Calu3 (cell line): ENCODE measurements around the gene PDE10A. TPM values are rescaled to one million over a fixed set of nuclear protein-coding genes. Genes with fewer than 3 reads are reported as not detected.
A peak's percentile ranks its signal among the peaks of the same experiment; 100 is the strongest.
"Not testable (repeated sequence)": the region's sequence is repeated elsewhere in the genome, so short reads cannot be mapped to it uniquely, and the experiment has no call there.

Experiments
- BruUV-seq: library from RNA; stranded (reverse); fragments of 400-500 nt; replicated peaks from 2 replicates; lab custom pipeline; 2021; lab: Mats Ljungman, UMichigan
- CTCF ChIA-PET: fragments of 300-600 bp; sonication (Branson Sonifier 250); formaldehyde crosslinking; loops from one replicate; lab custom pipeline; 2022; ENCODE audit warnings: antibody characterized with exemption; lab: Charles Lee
- DNase-seq: peaks from one replicate; pipeline ENCODE4 v3.0.0; 2022
- H3K27ac Mint-ChIP-seq: one replicate; pipeline ENCODE4 v1.8.0; 2022; ENCODE audit warnings: mixed read lengths; ENCODE audit not compliant: unreplicated experiment
- H3K27me3 Mint-ChIP-seq: one replicate; pipeline ENCODE4 v1.8.0; 2022; ENCODE audit warnings: mixed read lengths; ENCODE audit not compliant: unreplicated experiment
- H3K36me3 Mint-ChIP-seq: one replicate; pipeline ENCODE4 v1.8.0; 2022; ENCODE audit warnings: mild to moderate bottlenecking, moderate library complexity, mixed read lengths; ENCODE audit not compliant: insufficient read depth, unreplicated experiment
- H3K4me1 Mint-ChIP-seq: one replicate; pipeline ENCODE4 v1.8.0; 2022; ENCODE audit warnings: mild to moderate bottlenecking, low read depth, mixed read lengths; ENCODE audit not compliant: unreplicated experiment
- H3K4me3 Mint-ChIP-seq: one replicate; pipeline ENCODE4 v1.8.0; 2022; ENCODE audit warnings: mild to moderate bottlenecking, low read depth, moderate library complexity, mixed read lengths; ENCODE audit not compliant: unreplicated experiment
- H3K9me3 Mint-ChIP-seq: one replicate; pipeline ENCODE4 v1.8.0; 2022; ENCODE audit warnings: low read depth, mixed read lengths; ENCODE audit not compliant: unreplicated experiment
- intact Hi-C: fragments of 100-400 bp; cut with micrococcal nuclease; formaldehyde crosslinking; loops from one replicate; pipeline ENCODE4 v1.10.0; 2022; ENCODE audit not compliant: unreplicated experiment
- total RNA-seq: library from RNA; stranded (reverse); gene quantifications from 2 replicates; pipeline ENCODE4 v1.2.3, GENCODE V29; 2022
- TF ChIP-seq, protein P1 (sequence below): fragments of 200-600 bp; IDR thresholded peaks from one replicate; pipeline ENCODE4 v1.8.0; 2022; ENCODE audit warnings: antibody characterized with exemption; ENCODE audit not compliant: unreplicated experiment

PDE10A gene
- total RNA-seq, 1 experiment from 2014 or later, result 22.5 TPM

DNA sequence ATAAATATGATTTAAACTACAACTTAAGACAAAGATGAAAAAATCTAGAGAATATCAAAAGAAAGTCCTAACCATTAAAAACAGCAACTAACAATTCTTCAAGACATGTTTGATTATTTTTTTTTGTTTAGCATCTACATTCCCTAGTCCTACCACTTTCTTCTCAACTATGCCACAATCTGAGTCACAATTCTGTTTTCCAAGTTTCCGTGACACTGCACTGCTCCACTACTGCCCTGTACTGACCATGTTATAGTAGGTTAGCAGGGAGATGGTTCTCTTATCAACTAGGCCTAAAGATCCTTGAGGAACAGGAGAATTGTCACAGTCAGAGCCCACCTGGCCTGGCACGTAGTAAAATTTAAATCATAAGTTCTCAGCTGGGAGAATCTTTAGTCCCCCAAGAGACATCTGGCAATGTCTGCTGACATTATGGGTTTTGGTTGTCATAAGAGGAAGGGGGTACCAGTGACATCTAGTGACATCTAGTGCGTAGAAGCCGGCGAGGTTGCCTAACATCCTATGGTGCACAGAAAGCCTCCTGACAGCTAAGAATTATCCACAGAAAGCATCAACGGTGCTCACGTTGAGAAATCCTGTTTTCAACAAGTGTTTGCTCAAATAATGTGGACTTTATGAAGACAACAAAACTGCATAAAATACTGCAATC, 100.5 kb downstream of the PDE10A start:
- Mint-ChIP-seq H3K27ac (no peak overlapping the region), H3K4me3 (no peak overlapping the region)

DNA sequence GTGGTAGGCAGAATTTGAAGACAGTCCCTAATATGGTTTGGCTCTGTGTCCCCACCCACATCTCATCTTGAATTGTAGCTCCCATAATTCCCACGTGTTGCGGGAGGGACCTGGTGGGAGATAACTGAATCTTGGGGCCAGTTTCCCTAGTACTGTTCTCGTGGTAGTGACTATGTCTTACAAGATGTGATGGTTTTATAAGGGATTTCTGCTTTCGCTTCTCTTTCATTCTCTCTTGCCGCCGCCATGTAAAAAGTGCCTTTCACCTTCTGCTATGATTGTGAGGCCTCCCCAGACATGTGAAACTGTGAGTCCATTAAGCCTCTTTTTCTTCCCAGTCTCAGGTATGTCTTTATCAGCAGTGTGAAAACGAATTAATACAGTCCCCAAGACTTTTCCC, 103.4 kb downstream of the PDE10A start:
- CTCF ChIA-PET, result no interaction called here
- peak overlapping the region; percentile 36 for H3K27ac Mint-ChIP-seq
- TF ChIP-seq, protein P1, sequence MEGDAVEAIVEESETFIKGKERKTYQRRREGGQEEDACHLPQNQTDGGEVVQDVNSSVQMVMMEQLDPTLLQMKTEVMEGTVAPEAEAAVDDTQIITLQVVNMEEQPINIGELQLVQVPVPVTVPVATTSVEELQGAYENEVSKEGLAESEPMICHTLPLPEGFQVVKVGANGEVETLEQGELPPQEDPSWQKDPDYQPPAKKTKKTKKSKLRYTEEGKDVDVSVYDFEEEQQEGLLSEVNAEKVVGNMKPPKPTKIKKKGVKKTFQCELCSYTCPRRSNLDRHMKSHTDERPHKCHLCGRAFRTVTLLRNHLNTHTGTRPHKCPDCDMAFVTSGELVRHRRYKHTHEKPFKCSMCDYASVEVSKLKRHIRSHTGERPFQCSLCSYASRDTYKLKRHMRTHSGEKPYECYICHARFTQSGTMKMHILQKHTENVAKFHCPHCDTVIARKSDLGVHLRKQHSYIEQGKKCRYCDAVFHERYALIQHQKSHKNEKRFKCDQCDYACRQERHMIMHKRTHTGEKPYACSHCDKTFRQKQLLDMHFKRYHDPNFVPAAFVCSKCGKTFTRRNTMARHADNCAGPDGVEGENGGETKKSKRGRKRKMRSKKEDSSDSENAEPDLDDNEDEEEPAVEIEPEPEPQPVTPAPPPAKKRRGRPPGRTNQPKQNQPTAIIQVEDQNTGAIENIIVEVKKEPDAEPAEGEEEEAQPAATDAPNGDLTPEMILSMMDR, result no peak
- DNase-seq, result no peak
- intact Hi-C loops, result loop anchor here (5.0 kb wide), 2 partner anchors 158 to 562 kb away; no protein-coding TSS in a partner anchor
- no peaks in the 10 kb centered on the region for H3K36me3 Mint-ChIP-seq
- no peak overlapping the region for H3K4me3 Mint-ChIP-seq
- H3K4me1 Mint-ChIP-seq, result peaks cover 13% of the 10 kb centered on the region
- no peaks in the 10 kb centered on the region for H3K27me3 Mint-ChIP-seq
- no TSS peak for BruUV-seq
- H3K9me3 Mint-ChIP-seq, result peaks cover 8% of the 10 kb centered on the region

More for the DNA sequence above, 100.5 kb downstream of the PDE10A start:
- TF ChIP-seq, protein P1, result no peak
- no peaks in the 10 kb centered on the region for H3K27me3 Mint-ChIP-seq
- no TSS peak for BruUV-seq
- no peaks in the 10 kb centered on the region for H3K4me1 Mint-ChIP-seq
- peaks cover 9% of the 10 kb centered on the region for H3K9me3 Mint-ChIP-seq
- no peak for DNase-seq
- intact Hi-C loops, result no loop called here
- H3K36me3 Mint-ChIP-seq, result peaks cover 6% of the 10 kb centered on the region
- CTCF ChIA-PET, result no interaction called here

DNA sequence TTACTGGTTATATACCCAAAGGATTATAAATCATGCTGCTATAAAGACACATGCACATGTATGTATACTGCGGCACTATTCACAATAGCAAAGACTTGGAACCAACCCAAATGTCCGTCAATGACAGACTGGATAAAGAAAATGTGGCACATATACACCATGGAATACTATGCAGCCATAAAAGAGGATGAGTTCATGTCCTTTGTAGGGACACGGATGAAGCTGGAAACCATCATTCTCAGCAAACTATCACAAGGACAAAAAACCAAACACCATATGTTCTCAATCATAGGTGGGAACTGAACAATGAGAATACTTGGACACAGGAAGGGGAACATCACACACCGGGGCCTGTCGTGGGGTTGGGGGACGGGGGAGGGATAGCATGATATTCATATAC, 104.9 kb downstream of the PDE10A start:
- peaks cover 28% of the 10 kb centered on the region for H3K4me1 Mint-ChIP-seq
- CTCF ChIA-PET, DNase-seq, H3K9me3 Mint-ChIP-seq, H3K36me3 Mint-ChIP-seq, H3K27me3 Mint-ChIP-seq, BruUV-seq, H3K4me3 Mint-ChIP-seq: not testable (repeated sequence)
- intact Hi-C loops, result loop anchor here (5.0 kb wide), 2 partner anchors 159 to 561 kb away; no protein-coding TSS in a partner anchor
- peak overlapping the region; percentile 42 for H3K27ac Mint-ChIP-seq

DNA sequence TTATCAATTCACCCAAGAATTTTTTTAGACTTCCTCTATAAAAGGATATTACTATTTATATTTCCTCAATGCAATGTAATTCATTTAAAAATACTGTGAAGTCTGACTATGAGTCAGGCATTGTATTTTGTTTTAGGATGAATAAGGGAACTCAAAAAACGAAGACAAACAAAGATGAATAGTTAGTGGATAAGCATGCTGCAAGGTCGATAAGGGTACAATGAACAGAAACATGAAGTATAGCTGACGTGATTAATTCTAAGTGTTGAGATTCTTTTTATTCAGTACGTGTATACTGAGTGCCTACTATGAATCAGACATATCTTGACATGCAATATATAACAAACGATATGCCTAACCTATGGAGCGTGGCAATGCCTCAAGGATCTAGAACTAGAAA, 105.4 kb downstream of the PDE10A start:
- H3K27me3 Mint-ChIP-seq, result no peaks in the 10 kb centered on the region
- H3K36me3 Mint-ChIP-seq, result no peaks in the 10 kb centered on the region
- peaks cover 33% of the 10 kb centered on the region for H3K4me1 Mint-ChIP-seq
- peaks cover 8% of the 10 kb centered on the region for H3K9me3 Mint-ChIP-seq
- intact Hi-C loops, result loop anchor here (1.0 to 5.0 kb wide), 4 partner anchors 9 to 560 kb away; no protein-coding TSS in a partner anchor
- no peak overlapping the region for H3K4me3 Mint-ChIP-seq
- CTCF ChIA-PET, result no interaction called here
- peak overlapping the region; percentile 42 for H3K27ac Mint-ChIP-seq
- BruUV-seq, result no TSS peak
- DNase-seq, result no peak
- TF ChIP-seq, protein P1, result no peak
